ENCODE measurements around the gene COL3A1. TPM values are rescaled to one million over a fixed set of nuclear protein-coding genes. Genes with fewer than 3 reads are reported as not detected.

COL3A1 gene
- total and polyA plus RNA-seq, 9 of the 15 experiments (the other 6 are each of a cell fraction or from before 2014, with no cell fraction given): 0.01 to 0.71 (median 0.07) TPM; not detected in 2

DNA sequence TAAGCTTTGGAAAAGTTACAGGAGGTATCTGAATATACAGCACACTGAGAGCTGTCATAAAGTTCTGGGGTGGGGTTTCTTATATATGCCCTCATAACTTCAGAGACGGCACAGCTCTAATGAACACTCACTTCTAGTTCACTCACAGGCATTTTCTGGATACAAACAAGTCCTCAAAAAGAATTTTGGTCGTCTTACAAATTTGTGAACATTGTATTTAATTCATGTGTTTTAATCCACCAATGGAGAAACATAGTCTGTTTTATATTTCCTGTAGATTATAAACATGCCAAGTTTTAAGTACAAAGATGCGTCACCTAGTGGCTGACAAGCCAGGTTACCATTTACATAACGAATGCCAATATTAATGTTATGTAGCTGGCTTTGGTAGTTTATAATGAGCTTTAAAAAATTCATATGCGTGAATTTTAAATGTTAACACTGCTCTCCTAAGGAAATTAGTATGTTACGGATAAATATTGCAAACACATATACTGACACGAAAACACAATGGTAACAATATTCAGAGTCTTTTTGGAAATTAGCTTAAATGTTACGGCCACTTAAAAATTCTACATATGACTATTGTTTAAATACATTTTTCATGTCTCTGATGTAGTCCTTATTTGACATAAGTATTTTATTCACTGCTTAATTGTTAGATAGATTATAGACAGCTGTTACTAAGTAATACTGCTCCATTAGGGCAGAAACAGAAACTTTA is 2.5 kb downstream of the COL3A1 start:
- TF ChIP-seq PTTG1 (tag; IDR thresholded peaks at IDR 0.05; ENCODE audit: low read depth) (no peak), PRMT5 (CRISPR knock-in tag; IDR thresholded peaks at IDR 0.05) (no peak), MEF2D (tag; conservative IDR thresholded peaks at IDR 0.05; ENCODE audit: low read depth) (no peak), SOX6 (IDR thresholded peaks at IDR 0.05) (no peak), ZFP1 (CRISPR knock-in tag; IDR thresholded peaks at IDR 0.05) (no peak)
- no peaks in the 10 kb centered on the region for H4K20me1 ChIP-seq (replicated peaks; ENCODE audit: control insufficient read depth, insufficient read depth, low read length)
- FAIRE-seq (no peak), ATAC-seq (no peak), DNase-seq (ENCODE audit: extremely low read depth in 1 of 4, low spot score in 3 of 4) (no peak)
- CTCF ChIA-PET (ENCODE audit: low intra/inter-chr PET ratio): no interaction called here
- intact Hi-C loops (cut with micrococcal nuclease): loop anchor here (10.0 kb wide), 1 partner anchor 452 kb away; no protein-coding TSS in a partner anchor
- H3K9ac ChIP-seq (ENCODE audit: insufficient read depth in 1 of 2, low read depth in 2 of 2, low read length in 2 of 2): no peak overlapping the region
- WGBS (ENCODE audit: insufficient coverage, low coverage, missing lambda C conversion rate): 7% methylated on average over 8 of the region's 8 CpGs
- H3K9me3 ChIP-seq (replicated peaks; ENCODE audit: control insufficient read depth, insufficient read depth, low read depth, low read length): no peaks in the 10 kb centered on the region
- H3K27me3 ChIP-seq (ENCODE audit: control insufficient read depth in 2 of 2, insufficient read depth in 2 of 2, low read length in 2 of 2): no peaks in the 10 kb centered on the region
- POLR2A ChIA-PET: interaction anchor here (0.6 to 0.7 kb wide), 2 partner anchors 20 to 1362 kb away, joined by 3 to 4 read pairs; no protein-coding TSS in a partner anchor
- H3K4me2 ChIP-seq (ENCODE audit: insufficient read depth, low read length): no peak overlapping the region
- H2AFZ ChIP-seq (ENCODE audit: low read depth, low read length): no peak overlapping the region
- BruUV-seq (replicated peaks): no TSS peak
- no peaks in the 10 kb centered on the region for H3K9me1 ChIP-seq (ENCODE audit: control insufficient read depth, insufficient read depth, low read length)
- H3K4me1 ChIP-seq (replicated peaks in 1 of 2; ENCODE audit: control insufficient read depth in 2 of 2, insufficient read depth in 2 of 2, low read length in 2 of 2): no peaks in the 10 kb centered on the region
- no peak overlapping the region for H3K4me3 ChIP-seq
- in situ Hi-C loops (cut with MboI): no loop called here
- H3K36me3 ChIP-seq (ENCODE audit: control insufficient read depth, insufficient read depth, low read length): no peaks in the 10 kb centered on the region
- H3K27ac ChIP-seq (ENCODE audit: extremely low read depth, low read depth, low read length): no peak overlapping the region
- H3K79me2 ChIP-seq (ENCODE audit: control insufficient read depth, insufficient read depth, low read length): no peaks in the 10 kb centered on the region

- POLR2A ChIA-PET: interaction anchor here (0.6 kb wide), 1 partner anchor 1362 kb away, joined by 4 read pairs; no protein-coding TSS in a partner anchor
- no TSS peak for BruUV-seq (replicated peaks)
- Histone ChIP-seq H3K4me1 (replicated peaks in 1 of 2; ENCODE audit: control insufficient read depth in 2 of 2, insufficient read depth in 2 of 2, low read length in 2 of 2) (no peaks in the 10 kb centered on the region), H3K9me3 (replicated peaks; ENCODE audit: control insufficient read depth, insufficient read depth, low read depth, low read length) (no peaks in the 10 kb centered on the region), H3K36me3 (ENCODE audit: control insufficient read depth, insufficient read depth, low read length) (no peaks in the 10 kb centered on the region), H3K4me2 (ENCODE audit: insufficient read depth, low read length) (no peak overlapping the region), H3K27me3 (ENCODE audit: control insufficient read depth in 2 of 2, insufficient read depth in 2 of 2, low read length in 2 of 2) (no peaks in the 10 kb centered on the region), H4K20me1 (replicated peaks; ENCODE audit: control insufficient read depth, insufficient read depth, low read length) (no peaks in the 10 kb centered on the region), H2AFZ (ENCODE audit: low read depth, low read length) (no peak overlapping the region), H3K79me2 (ENCODE audit: control insufficient read depth, insufficient read depth, low read length) (no peaks in the 10 kb centered on the region), H3K9ac (ENCODE audit: insufficient read depth in 1 of 2, low read depth in 2 of 2, low read length in 2 of 2) (no peak overlapping the region), H3K4me3 (no peak overlapping the region), H3K9me1 (ENCODE audit: control insufficient read depth, insufficient read depth, low read length) (no peaks in the 10 kb centered on the region), H3K27ac (ENCODE audit: extremely low read depth, low read depth, low read length) (no peak overlapping the region)
- DNase-seq (ENCODE audit: extremely low read depth in 1 of 4, low spot score in 3 of 4) (no peak), ATAC-seq (no peak), FAIRE-seq (no peak)
- intact Hi-C loops (cut with micrococcal nuclease): loop anchor here (10.0 kb wide), 1 partner anchor 453 kb away; no protein-coding TSS in a partner anchor
- CTCF ChIA-PET (ENCODE audit: low intra/inter-chr PET ratio): no interaction called here
- 15% methylated on average over 2 of the region's 2 CpGs for WGBS (ENCODE audit: insufficient coverage, low coverage, missing lambda C conversion rate)
- in situ Hi-C loops (cut with MboI): no loop called here
- no peak for TF ChIP-seq ZNF644 (tag; IDR thresholded peaks at IDR 0.05; ENCODE audit: low read depth)
- no peak for TF ChIP-seq BACH1 (tag; IDR thresholded peaks at IDR 0.05)
- no peak for TF ChIP-seq HDAC3 (IDR thresholded peaks at IDR 0.05; ENCODE audit: borderline replicate concordance, partially characterized antibody)
- TF ChIP-seq HCFC1 (IDR thresholded peaks at IDR 0.05; ENCODE audit: low read depth, low read length): no peak
- no peak for TF ChIP-seq DNMT1 (IDR thresholded peaks at IDR 0.05)
- TF ChIP-seq ILK (tag; IDR thresholded peaks at IDR 0.05; ENCODE audit: borderline replicate concordance, low read depth): no peak
- no peak for TF ChIP-seq TFAM (CRISPR knock-in tag; conservative IDR thresholded peaks at IDR 0.05)
- no peak for TF ChIP-seq TRIM28 (IDR thresholded peaks at IDR 0.05)
- TF ChIP-seq NR2C2 (CRISPR knock-in tag; IDR thresholded peaks at IDR 0.05): no peak
- TF ChIP-seq NR2C2 (tag; IDR thresholded peaks at IDR 0.05): no peak
Measured at GRCh38 chr2:188977317-188977716, 3.1 kb downstream of the COL3A1 start.
